HG02981 (cell line): ENCODE results near the gene ANAPC13.

Experiments
- ATAC-seq: cut with Tn5 transposase; IDR thresholded peaks from one replicate; pipeline ENCODE4 v1.9.1; 2021; ENCODE audit warnings: mild to moderate bottlenecking, moderate library complexity; ENCODE audit not compliant: unreplicated experiment

Gene ANAPC13

GRCh38 chr3:134457376-134458074, 28.3 kb downstream of the ANAPC13 start:
- ATAC-seq, result no peak

GRCh38 chr3:134453631-134454030, 32.2 kb downstream of the ANAPC13 start:
- ATAC-seq, result no peak

GRCh38 chr3:134449951-134450350, 35.8 kb downstream of the ANAPC13 start:
- no peak for ATAC-seq

GRCh38 chr3:134449277-134449676, 36.5 kb downstream of the ANAPC13 start:
- ATAC-seq, result no peak

- no peak for ATAC-seq
These were observed 37.1 kb downstream of the ANAPC13 start for GRCh38 chr3:134448664-134449063.

- no peak for ATAC-seq
These were observed 38.4 kb downstream of the ANAPC13 start for GRCh38 chr3:134447351-134447750.

GRCh38 chr3:134446800-134447199, 39.0 kb downstream of the ANAPC13 start:
- no peak for ATAC-seq

GRCh38 chr3:134445636-134446035, 40.1 kb downstream of the ANAPC13 start:
- ATAC-seq, result no peak

GRCh38 chr3:134445095-134445494, 40.7 kb downstream of the ANAPC13 start:
- no peak for ATAC-seq

- ATAC-seq, result no peak
These were observed 44.0 kb downstream of the ANAPC13 start for GRCh38 chr3:134441821-134442220.

GRCh38 chr3:134441321-134441720, 44.5 kb downstream of the ANAPC13 start:
- no peak for ATAC-seq

GRCh38 chr3:134437211-134437752, 48.5 kb downstream of the ANAPC13 start:
- ATAC-seq, result no peak

GRCh38 chr3:134432236-134432635, 53.5 kb downstream of the ANAPC13 start:
- no peak for ATAC-seq

- no peak for ATAC-seq
These were observed 54.8 kb downstream of the ANAPC13 start for GRCh38 chr3:134430950-134431445.

- no peak for ATAC-seq
These were observed 55.6 kb downstream of the ANAPC13 start for GRCh38 chr3:134430174-134430573.

- ATAC-seq, result no peak
These were observed 57.4 kb downstream of the ANAPC13 start for GRCh38 chr3:134428401-134428800.
